Measurements from ENCODE around the gene APOC3. TPM values are rescaled to one million over a fixed set of nuclear protein-coding genes. Genes with fewer than 3 reads are reported as not detected.
A peak's percentile ranks its signal among the peaks of the same experiment; 100 is the strongest.

APOC3 gene
- total RNA-seq, 1 experiment from 2014 or later: not detected

DNA sequence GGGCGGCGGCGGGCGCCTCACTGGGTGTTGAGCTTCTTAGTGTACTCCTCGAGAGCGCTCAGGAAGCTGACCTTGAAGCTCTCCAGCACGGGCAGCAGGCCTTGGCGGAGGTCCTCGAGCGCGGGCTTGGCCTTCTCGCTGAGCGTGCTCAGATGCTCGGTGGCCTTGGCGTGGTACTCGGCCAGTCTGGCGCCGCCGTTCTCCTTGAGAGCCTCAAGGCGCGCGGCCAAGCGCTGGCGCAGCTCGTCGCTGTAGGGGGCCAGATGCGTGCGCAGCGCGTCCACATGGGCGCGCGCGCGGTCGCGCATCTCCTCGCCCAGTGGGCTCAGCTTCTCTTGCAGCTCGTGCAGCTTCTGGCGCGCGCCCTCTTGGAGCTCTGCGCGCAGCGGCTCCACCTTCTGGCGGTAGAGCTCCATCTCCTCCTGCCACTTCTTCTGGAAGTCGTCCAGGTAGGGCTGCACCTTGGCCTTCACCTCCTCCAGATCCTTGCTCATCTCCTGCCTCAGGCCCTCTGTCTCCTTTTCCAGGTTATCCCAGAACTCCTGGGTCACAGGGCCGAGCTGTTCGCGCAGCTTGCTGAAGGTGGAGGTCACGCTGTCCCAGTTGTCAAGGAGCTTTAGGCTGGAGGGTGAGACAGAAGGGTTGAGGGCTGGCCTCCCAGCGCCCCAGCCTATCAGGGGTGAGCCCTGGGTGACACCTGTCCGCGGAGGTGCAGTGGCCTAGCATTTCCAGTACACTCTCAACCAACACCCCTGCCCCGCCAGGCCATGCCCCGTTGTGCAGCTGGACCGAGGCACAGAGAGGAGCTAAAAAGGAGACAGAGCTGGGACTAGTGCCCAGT lies 6.3 kb downstream of the APOC3 start:
- no peaks in the 10 kb centered on the region for H3K4me1 ChIP-seq (ENCODE audit: insufficient read depth, low read length)
- H3T11ph ChIP-seq (ENCODE audit: low read length): no peak overlapping the region
- no peak overlapping the region for H2BK120ac ChIP-seq (ENCODE audit: low read depth, low read length, poor library complexity, severe bottlenecking)
- no peak overlapping the region for H3K23ac ChIP-seq (ENCODE audit: insufficient read length, low read depth, low read length)
- no peak overlapping the region for H3K18ac ChIP-seq (ENCODE audit: insufficient read length, low read depth, low read length)
- H3K4me2 ChIP-seq (ENCODE audit: insufficient read depth, insufficient read length, low read length): peak overlapping the region; percentile 74
- H3K23me2 ChIP-seq (ENCODE audit: insufficient read length, low read depth, low read length, poor library complexity, severe bottlenecking): peaks cover 6% of the 10 kb centered on the region
- no peak overlapping the region for H2AK5ac ChIP-seq (ENCODE audit: insufficient read length, low read length)
- no peaks in the 10 kb centered on the region for H3K9me3 ChIP-seq (ENCODE audit: control insufficient read depth, low read depth, low read length)
- H2BK5ac ChIP-seq (ENCODE audit: insufficient read length, low read length): no peak overlapping the region
- TF ChIP-seq, protein P1, sequence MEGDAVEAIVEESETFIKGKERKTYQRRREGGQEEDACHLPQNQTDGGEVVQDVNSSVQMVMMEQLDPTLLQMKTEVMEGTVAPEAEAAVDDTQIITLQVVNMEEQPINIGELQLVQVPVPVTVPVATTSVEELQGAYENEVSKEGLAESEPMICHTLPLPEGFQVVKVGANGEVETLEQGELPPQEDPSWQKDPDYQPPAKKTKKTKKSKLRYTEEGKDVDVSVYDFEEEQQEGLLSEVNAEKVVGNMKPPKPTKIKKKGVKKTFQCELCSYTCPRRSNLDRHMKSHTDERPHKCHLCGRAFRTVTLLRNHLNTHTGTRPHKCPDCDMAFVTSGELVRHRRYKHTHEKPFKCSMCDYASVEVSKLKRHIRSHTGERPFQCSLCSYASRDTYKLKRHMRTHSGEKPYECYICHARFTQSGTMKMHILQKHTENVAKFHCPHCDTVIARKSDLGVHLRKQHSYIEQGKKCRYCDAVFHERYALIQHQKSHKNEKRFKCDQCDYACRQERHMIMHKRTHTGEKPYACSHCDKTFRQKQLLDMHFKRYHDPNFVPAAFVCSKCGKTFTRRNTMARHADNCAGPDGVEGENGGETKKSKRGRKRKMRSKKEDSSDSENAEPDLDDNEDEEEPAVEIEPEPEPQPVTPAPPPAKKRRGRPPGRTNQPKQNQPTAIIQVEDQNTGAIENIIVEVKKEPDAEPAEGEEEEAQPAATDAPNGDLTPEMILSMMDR (conservative IDR thresholded peaks at IDR 0.05): peak; percentile 73
- H3K4ac ChIP-seq (ENCODE audit: low read depth, low read length): no peak overlapping the region
- peaks cover 39% of the 10 kb centered on the region in 2 experiments for H3K4me1 Mint-ChIP-seq
- DNase-seq: peak; percentile 93
- H3K14ac ChIP-seq (ENCODE audit: insufficient read depth, low read length): no peak overlapping the region
- no peak overlapping the region for H3K27ac Mint-ChIP-seq
- WGBS (ENCODE audit: extremely low coverage, insufficient read length, low lambda C conversion rate): no CpG with 5 or more reads among the region's 57 CpGs
- peaks cover 3 to 5% of the 10 kb centered on the region in 2 experiments; a peak in 3 of 5 replicates for H3K9me3 Mint-ChIP-seq
- no peaks in the 10 kb centered on the region for H3K79me2 ChIP-seq (ENCODE audit: insufficient read depth, low read length)
- no peaks in the 10 kb centered on the region; a peak in 1 of 7 replicates for H3K36me3 Mint-ChIP-seq (ENCODE audit: insufficient read depth in 1 of 3, low read depth in 3 of 3)
- H4K5ac ChIP-seq (ENCODE audit: insufficient read length, low read depth, low read length): no peak overlapping the region
- no peak overlapping the region for H3K56ac ChIP-seq (ENCODE audit: insufficient read length, low read depth, low read length)
- no peak overlapping the region for H2AFZ ChIP-seq (ENCODE audit: low read length)
- H2BK15ac ChIP-seq (ENCODE audit: low read depth, low read length): no peak overlapping the region
- H4K8ac ChIP-seq (replicated peaks; ENCODE audit: insufficient read length, low read depth, low read length): no peak overlapping the region
- no peaks in the 10 kb centered on the region for H4K20me1 ChIP-seq (ENCODE audit: control insufficient read depth, insufficient read depth, insufficient read length)
- H3K9ac ChIP-seq (ENCODE audit: extremely low read depth, insufficient read length, low read length): no peak overlapping the region
- peaks cover 22% of the 10 kb centered on the region for H3K27me3 Mint-ChIP-seq (ENCODE audit: low read depth)
- H4K91ac ChIP-seq (ENCODE audit: insufficient read length, low read depth, low read length): no peak overlapping the region
- no peaks in the 10 kb centered on the region for H3K79me1 ChIP-seq (ENCODE audit: insufficient read depth, low read depth, low read length, poor library complexity, severe bottlenecking)
- H3K4me3 Mint-ChIP-seq: peak overlapping the region; percentile 64 to 67
- no peaks in the 10 kb centered on the region for H3K27me3 ChIP-seq (ENCODE audit: insufficient read depth, low read length)
- H2BK20ac ChIP-seq (ENCODE audit: low read depth, low read length, poor library complexity, severe bottlenecking): no peak overlapping the region
- no peak overlapping the region for H3K27ac ChIP-seq (ENCODE audit: insufficient read length, low read depth, low read length)
- no peak overlapping the region for H2BK12ac ChIP-seq (ENCODE audit: insufficient read length, low read depth, low read length)
